Chondrocyte (in vitro differentiated cells): ENCODE data around the gene UBE2F. TPM values are rescaled to one million over a fixed set of nuclear protein-coding genes. Genes with fewer than 3 reads are reported as not detected.

ENCODE experiments used
- DNase-seq: peaks from one replicate; pipeline ENCODE4 v3.0.0; 2021; ENCODE audit warnings: mixed read lengths, low spot score
- H3K27ac Mint-ChIP-seq: one replicate; pipeline ENCODE4 v1.8.0; 2021; ENCODE audit warnings: mild to moderate bottlenecking, moderate library complexity, mixed read lengths; ENCODE audit not compliant: unreplicated experiment
- H3K27me3 Mint-ChIP-seq: 2 replicates; pipeline ENCODE4 v1.8.0; 2021; ENCODE audit warnings: low read depth, mixed read lengths
- H3K36me3 Mint-ChIP-seq: 2 replicates; pipeline ENCODE4 v1.8.0; 2021; ENCODE audit warnings: low read depth, mixed read lengths
- H3K4me1 Mint-ChIP-seq: 2 replicates; pipeline ENCODE4 v1.8.0; 2021; ENCODE audit warnings: low read depth, mild to moderate bottlenecking, mixed read lengths
- H3K4me3 Mint-ChIP-seq: one replicate; pipeline ENCODE4 v1.8.0; 2021; ENCODE audit warnings: mild to moderate bottlenecking, moderate library complexity, mixed read lengths; ENCODE audit not compliant: unreplicated experiment
- H3K9me3 Mint-ChIP-seq: 2 replicates; pipeline ENCODE4 v1.8.0; 2021; ENCODE audit warnings: low read depth, mixed read lengths
- total RNA-seq: library from RNA; stranded (reverse); gene quantifications from 3 replicates; pipeline ENCODE4 v1.2.1, GENCODE V29; 2021
- TF ChIP-seq, protein P1 (sequence below): fragments of 200-600 bp; sonication (generic); IDR thresholded peaks from 2 replicates; pipeline ENCODE4 v1.5.0; 2021; ENCODE audit warnings: antibody characterized with exemption, mild to moderate bottlenecking, moderate library complexity

Gene UBE2F
- total RNA-seq, 1 donor from 2014 or later, result 59.1 TPM

DNA sequence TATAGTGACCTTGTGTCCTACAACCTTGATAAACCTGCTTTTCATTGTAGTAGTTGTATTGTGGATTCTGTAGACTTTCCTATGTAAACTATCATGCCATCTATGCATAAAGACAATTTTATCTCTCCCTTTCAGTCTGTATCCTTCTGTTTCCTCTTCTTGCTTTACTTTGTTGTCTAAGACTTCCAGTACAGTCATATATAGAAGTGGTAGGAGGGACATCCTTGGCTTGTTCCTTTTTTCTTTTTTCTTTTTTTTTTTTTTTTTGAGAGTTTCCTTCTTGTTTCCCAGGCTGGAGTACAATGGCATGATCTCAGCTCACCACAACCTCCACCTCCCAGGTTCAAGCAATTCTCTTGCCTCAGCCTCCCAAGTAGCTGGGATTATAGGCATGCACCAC, 39.7 kb downstream of the UBE2F start:
- no peak for DNase-seq
- Mint-ChIP-seq H3K27me3 (no peaks in the 10 kb centered on the region), H3K4me1 (peaks cover 11% of the 10 kb centered on the region), H3K4me3 (no peak overlapping the region), H3K27ac (no peak overlapping the region), H3K36me3 (peaks cover 17% of the 10 kb centered on the region), H3K9me3 (no peaks in the 10 kb centered on the region)
- TF ChIP-seq, protein P1, sequence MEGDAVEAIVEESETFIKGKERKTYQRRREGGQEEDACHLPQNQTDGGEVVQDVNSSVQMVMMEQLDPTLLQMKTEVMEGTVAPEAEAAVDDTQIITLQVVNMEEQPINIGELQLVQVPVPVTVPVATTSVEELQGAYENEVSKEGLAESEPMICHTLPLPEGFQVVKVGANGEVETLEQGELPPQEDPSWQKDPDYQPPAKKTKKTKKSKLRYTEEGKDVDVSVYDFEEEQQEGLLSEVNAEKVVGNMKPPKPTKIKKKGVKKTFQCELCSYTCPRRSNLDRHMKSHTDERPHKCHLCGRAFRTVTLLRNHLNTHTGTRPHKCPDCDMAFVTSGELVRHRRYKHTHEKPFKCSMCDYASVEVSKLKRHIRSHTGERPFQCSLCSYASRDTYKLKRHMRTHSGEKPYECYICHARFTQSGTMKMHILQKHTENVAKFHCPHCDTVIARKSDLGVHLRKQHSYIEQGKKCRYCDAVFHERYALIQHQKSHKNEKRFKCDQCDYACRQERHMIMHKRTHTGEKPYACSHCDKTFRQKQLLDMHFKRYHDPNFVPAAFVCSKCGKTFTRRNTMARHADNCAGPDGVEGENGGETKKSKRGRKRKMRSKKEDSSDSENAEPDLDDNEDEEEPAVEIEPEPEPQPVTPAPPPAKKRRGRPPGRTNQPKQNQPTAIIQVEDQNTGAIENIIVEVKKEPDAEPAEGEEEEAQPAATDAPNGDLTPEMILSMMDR, result no peak

DNA sequence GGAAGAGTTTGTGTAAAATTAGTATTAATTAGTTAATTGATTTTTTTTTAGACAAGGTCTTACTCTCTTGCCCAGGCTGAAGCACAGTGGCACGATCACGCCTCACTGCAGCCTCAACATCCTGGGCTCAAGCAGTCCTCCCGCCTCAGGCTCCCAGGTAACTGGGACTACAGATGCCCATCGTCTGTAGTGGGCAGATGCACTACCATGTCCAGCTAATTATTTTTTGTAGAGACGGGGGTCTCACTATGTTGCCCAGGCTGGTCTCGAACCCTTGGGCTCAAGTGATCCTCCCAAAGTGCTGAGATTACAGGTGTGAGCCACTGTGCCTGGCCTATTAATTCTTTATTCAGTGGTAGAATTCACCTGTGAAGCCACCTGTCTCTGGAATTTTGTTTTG, 41.1 kb downstream of the UBE2F start:
- H3K4me1 Mint-ChIP-seq, result peaks cover 11% of the 10 kb centered on the region
- TF ChIP-seq, protein P1, result no peak
- H3K4me3 Mint-ChIP-seq, result no peak overlapping the region
- H3K9me3 Mint-ChIP-seq, result no peaks in the 10 kb centered on the region
- DNase-seq, result no peak
- no peak overlapping the region for H3K27ac Mint-ChIP-seq
- H3K27me3 Mint-ChIP-seq, result no peaks in the 10 kb centered on the region
- H3K36me3 Mint-ChIP-seq, result peaks cover 17% of the 10 kb centered on the region

DNA sequence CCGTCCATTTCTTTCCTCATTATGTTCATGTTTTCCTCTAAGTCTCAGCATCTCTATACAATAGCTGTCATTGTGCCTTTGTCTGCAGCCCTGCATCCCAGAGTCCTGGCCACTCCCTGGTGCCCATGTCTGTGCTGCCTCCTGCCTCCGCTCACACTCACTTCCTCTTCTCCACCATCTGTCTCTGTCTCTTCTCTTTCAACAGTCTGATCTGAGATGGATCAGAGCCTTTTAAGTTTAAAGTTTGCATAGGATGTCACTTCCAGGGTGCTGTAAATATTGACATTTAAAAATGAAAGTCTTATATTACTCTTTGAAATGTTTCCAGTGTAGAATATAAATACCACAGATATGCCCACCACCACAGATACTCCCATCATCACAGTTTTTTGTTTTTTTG, 42.7 kb downstream of the UBE2F start:
- Mint-ChIP-seq H3K9me3 (no peaks in the 10 kb centered on the region), H3K27me3 (no peaks in the 10 kb centered on the region), H3K27ac (no peak overlapping the region), H3K36me3 (peaks cover 13% of the 10 kb centered on the region), H3K4me1 (peaks cover 8% of the 10 kb centered on the region), H3K4me3 (no peak overlapping the region)
- no peak for DNase-seq
- TF ChIP-seq, protein P1, result no peak

DNA sequence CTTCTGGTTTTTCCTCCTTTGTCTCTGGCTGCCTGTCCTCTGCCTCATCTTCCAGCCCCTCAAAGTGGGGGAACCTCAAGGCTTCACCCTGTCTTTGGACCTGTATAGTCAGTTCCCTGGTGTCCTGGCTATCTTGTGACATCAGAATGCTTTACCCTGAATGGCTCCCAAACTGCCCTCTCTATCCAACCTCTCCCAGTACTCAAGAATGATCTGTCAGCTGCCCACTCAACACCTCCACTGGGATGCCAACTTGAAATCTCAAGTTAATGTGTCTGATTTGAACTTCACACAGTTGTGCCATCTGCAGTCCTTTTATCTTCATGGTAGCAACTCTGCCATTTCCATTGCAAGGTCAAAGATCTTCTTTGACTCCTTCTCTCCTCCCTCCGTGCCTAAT, 43.8 kb downstream of the UBE2F start:
- TF ChIP-seq, protein P1, result no peak
- no peak overlapping the region for H3K4me3 Mint-ChIP-seq
- H3K4me1 Mint-ChIP-seq, result peaks cover 7% of the 10 kb centered on the region
- no peak for DNase-seq
- H3K27ac Mint-ChIP-seq, result no peak overlapping the region
- H3K36me3 Mint-ChIP-seq, result peaks cover 12% of the 10 kb centered on the region
- no peaks in the 10 kb centered on the region for H3K27me3 Mint-ChIP-seq
- no peaks in the 10 kb centered on the region for H3K9me3 Mint-ChIP-seq

DNA sequence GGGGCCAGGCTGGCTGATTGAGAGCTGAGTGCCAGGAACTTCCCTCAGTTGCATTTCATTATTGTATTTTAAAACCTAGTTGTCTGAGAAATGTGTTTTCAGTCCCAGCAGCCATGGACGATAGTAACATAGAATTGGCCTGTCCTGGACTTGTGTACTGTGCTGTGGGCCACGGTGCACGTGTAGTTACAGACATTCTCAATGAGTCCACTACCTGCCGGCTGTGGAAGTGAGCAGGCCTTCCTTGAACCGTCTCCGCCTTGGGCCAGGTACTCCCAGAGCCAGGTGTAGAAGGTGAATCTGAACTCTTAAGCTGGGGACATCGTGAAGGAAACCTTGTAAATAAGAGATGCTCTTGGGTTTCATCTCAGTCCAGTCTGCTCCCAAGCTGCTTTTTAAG, 47.0 kb downstream of the UBE2F start:
- peaks cover 9% of the 10 kb centered on the region for H3K36me3 Mint-ChIP-seq
- DNase-seq, result no peak
- no peak overlapping the region for H3K4me3 Mint-ChIP-seq
- H3K27ac Mint-ChIP-seq, result no peak overlapping the region
- TF ChIP-seq, protein P1, result no peak
- no peaks in the 10 kb centered on the region for H3K9me3 Mint-ChIP-seq
- peaks cover 10% of the 10 kb centered on the region for H3K4me1 Mint-ChIP-seq
- H3K27me3 Mint-ChIP-seq, result no peaks in the 10 kb centered on the region
